ENCODE results near the gene MRPS18A.

Gene MRPS18A

GRCh38 chr6:43695215-43695966 is 7.8 kb upstream of the MRPS18A start:
- H3K4me3 ChIP-seq (ENCODE audit: low read depth, low read length), result no peak overlapping the region
- no peaks in the 10 kb centered on the region for H3K36me3 ChIP-seq (ENCODE audit: control insufficient read depth, insufficient read depth, low read length)
- no peaks in the 10 kb centered on the region for H3K27me3 ChIP-seq (ENCODE audit: control insufficient read depth, insufficient read depth, low read length)
- peak overlapping the region; percentile 71 for H3K27ac ChIP-seq (ENCODE audit: low read depth, low read length)
- no peak overlapping the region for H3K9ac ChIP-seq (ENCODE audit: low read depth, low read length)
- peaks cover 34% of the 10 kb centered on the region for H3K4me1 ChIP-seq (ENCODE audit: control insufficient read depth, insufficient read depth, low read length)
- H3K9me3 ChIP-seq (ENCODE audit: control insufficient read depth, insufficient read depth, low read length), result no peaks in the 10 kb centered on the region

- Histone ChIP-seq H3K27me3 (ENCODE audit: control insufficient read depth, insufficient read depth, low read length) (no peaks in the 10 kb centered on the region), H3K4me3 (ENCODE audit: low read depth, low read length) (no peak overlapping the region), H3K4me1 (ENCODE audit: control insufficient read depth, insufficient read depth, low read length) (peaks cover 7% of the 10 kb centered on the region; the same call in 1 of the 2 replicates), H3K9ac (ENCODE audit: low read depth, low read length) (no peak overlapping the region), H3K36me3 (ENCODE audit: control insufficient read depth, insufficient read depth, low read length) (0 out of 2 replicates have a peak, but pooled peaks cover 5% of the 10 kb centered on the region), H3K9me3 (ENCODE audit: control insufficient read depth, insufficient read depth, low read length) (no peaks in the 10 kb centered on the region), H3K27ac (ENCODE audit: low read depth, low read length) (no peak overlapping the region)
Measured at GRCh38 chr6:43689421-43689820, 1.8 kb upstream of the MRPS18A start.

- Histone ChIP-seq H3K27ac (ENCODE audit: low read depth, low read length) (peak overlapping the region; percentile 80), H3K4me3 (ENCODE audit: low read depth, low read length) (peak overlapping the region; percentile 94)
Measured at GRCh38 chr6:43687079-43687436, 533 bp downstream of the MRPS18A start.

GRCh38 chr6:43683708-43684455 is 3.7 kb downstream of the MRPS18A start:
- H3K9ac ChIP-seq (ENCODE audit: low read depth, low read length), result no peak overlapping the region
- no peaks in the 10 kb centered on the region for H3K27me3 ChIP-seq (ENCODE audit: control insufficient read depth, insufficient read depth, low read length)
- no peak overlapping the region for H3K4me3 ChIP-seq (ENCODE audit: low read depth, low read length)
- H3K4me1 ChIP-seq (ENCODE audit: control insufficient read depth, insufficient read depth, low read length), result peaks cover 14% of the 10 kb centered on the region; the same call in 1 of the 2 replicates
- H3K27ac ChIP-seq (ENCODE audit: low read depth, low read length), result no peak overlapping the region
- peaks cover 37% of the 10 kb centered on the region for H3K36me3 ChIP-seq (ENCODE audit: control insufficient read depth, insufficient read depth, low read length)
- H3K9me3 ChIP-seq (ENCODE audit: control insufficient read depth, insufficient read depth, low read length), result no peaks in the 10 kb centered on the region

More at GRCh38 chr6:43687079-43687436, 533 bp downstream of the MRPS18A start:
- Histone ChIP-seq H3K36me3 (ENCODE audit: control insufficient read depth, insufficient read depth, low read length) (peaks cover 8% of the 10 kb centered on the region; the same call in 1 of the 2 replicates), H3K27me3 (ENCODE audit: control insufficient read depth, insufficient read depth, low read length) (no peaks in the 10 kb centered on the region), H3K9ac (ENCODE audit: low read depth, low read length) (peak overlapping the region; percentile 87), H3K9me3 (ENCODE audit: control insufficient read depth, insufficient read depth, low read length) (no peaks in the 10 kb centered on the region), H3K4me1 (ENCODE audit: control insufficient read depth, insufficient read depth, low read length) (peaks cover 14% of the 10 kb centered on the region; the same call in 1 of the 2 replicates)

GRCh38 chr6:43682724-43683429 is 4.7 kb downstream of the MRPS18A start:
- no peaks in the 10 kb centered on the region for H3K9me3 ChIP-seq (ENCODE audit: control insufficient read depth, insufficient read depth, low read length)
- H3K36me3 ChIP-seq (ENCODE audit: control insufficient read depth, insufficient read depth, low read length), result peaks cover 47% of the 10 kb centered on the region
- H3K27me3 ChIP-seq (ENCODE audit: control insufficient read depth, insufficient read depth, low read length), result no peaks in the 10 kb centered on the region
- H3K4me1 ChIP-seq (ENCODE audit: control insufficient read depth, insufficient read depth, low read length), result peaks cover 14% of the 10 kb centered on the region; the same call in 1 of the 2 replicates
- no peak overlapping the region for H3K27ac ChIP-seq (ENCODE audit: low read depth, low read length)
- no peak overlapping the region for H3K4me3 ChIP-seq (ENCODE audit: low read depth, low read length)
- H3K9ac ChIP-seq (ENCODE audit: low read depth, low read length), result no peak overlapping the region

GRCh38 chr6:43681303-43681702 is 6.3 kb downstream of the MRPS18A start:
- no peak overlapping the region for H3K4me3 ChIP-seq (ENCODE audit: low read depth, low read length)
- H3K27me3 ChIP-seq (ENCODE audit: control insufficient read depth, insufficient read depth, low read length), result no peaks in the 10 kb centered on the region
- peaks cover 62% of the 10 kb centered on the region for H3K36me3 ChIP-seq (ENCODE audit: control insufficient read depth, insufficient read depth, low read length)
- no peaks in the 10 kb centered on the region for H3K9me3 ChIP-seq (ENCODE audit: control insufficient read depth, insufficient read depth, low read length)
- H3K4me1 ChIP-seq (ENCODE audit: control insufficient read depth, insufficient read depth, low read length), result peaks cover 10% of the 10 kb centered on the region; the same call in 1 of the 2 replicates
- no peak overlapping the region for H3K9ac ChIP-seq (ENCODE audit: low read depth, low read length)
- no peak overlapping the region for H3K27ac ChIP-seq (ENCODE audit: low read depth, low read length)

- Histone ChIP-seq H3K36me3 (ENCODE audit: control insufficient read depth, insufficient read depth, low read length) (peaks cover 68% of the 10 kb centered on the region), H3K4me3 (ENCODE audit: low read depth, low read length) (no peak overlapping the region), H3K4me1 (ENCODE audit: control insufficient read depth, insufficient read depth, low read length) (0 out of 2 replicates have a peak, but pooled peaks cover 7% of the 10 kb centered on the region), H3K9ac (ENCODE audit: low read depth, low read length) (no peak overlapping the region), H3K27ac (ENCODE audit: low read depth, low read length) (no peak overlapping the region), H3K27me3 (ENCODE audit: control insufficient read depth, insufficient read depth, low read length) (no peaks in the 10 kb centered on the region), H3K9me3 (ENCODE audit: control insufficient read depth, insufficient read depth, low read length) (no peaks in the 10 kb centered on the region)
Measured at GRCh38 chr6:43680308-43681200, 7.0 kb downstream of the MRPS18A start.

- 0 out of 2 replicates have a peak, but pooled peaks cover 7% of the 10 kb centered on the region for H3K4me1 ChIP-seq (ENCODE audit: control insufficient read depth, insufficient read depth, low read length)
- no peak overlapping the region for H3K27ac ChIP-seq (ENCODE audit: low read depth, low read length)
- no peaks in the 10 kb centered on the region for H3K27me3 ChIP-seq (ENCODE audit: control insufficient read depth, insufficient read depth, low read length)
- H3K9me3 ChIP-seq (ENCODE audit: control insufficient read depth, insufficient read depth, low read length), result no peaks in the 10 kb centered on the region
- no peak overlapping the region for H3K9ac ChIP-seq (ENCODE audit: low read depth, low read length)
- peaks cover 78% of the 10 kb centered on the region for H3K36me3 ChIP-seq (ENCODE audit: control insufficient read depth, insufficient read depth, low read length)
- H3K4me3 ChIP-seq (ENCODE audit: low read depth, low read length), result no peak overlapping the region
Measured at GRCh38 chr6:43679057-43679456, 8.5 kb downstream of the MRPS18A start.

GRCh38 chr6:43678341-43678740 is 9.2 kb downstream of the MRPS18A start:
- H3K9me3 ChIP-seq (ENCODE audit: control insufficient read depth, insufficient read depth, low read length), result no peaks in the 10 kb centered on the region
- 0 out of 2 replicates have a peak, but pooled peaks cover 7% of the 10 kb centered on the region for H3K4me1 ChIP-seq (ENCODE audit: control insufficient read depth, insufficient read depth, low read length)
- no peak overlapping the region for H3K9ac ChIP-seq (ENCODE audit: low read depth, low read length)
- H3K27me3 ChIP-seq (ENCODE audit: control insufficient read depth, insufficient read depth, low read length), result no peaks in the 10 kb centered on the region
- H3K4me3 ChIP-seq (ENCODE audit: low read depth, low read length), result no peak overlapping the region
- H3K27ac ChIP-seq (ENCODE audit: low read depth, low read length), result no peak overlapping the region
- H3K36me3 ChIP-seq (ENCODE audit: control insufficient read depth, insufficient read depth, low read length), result peaks cover 86% of the 10 kb centered on the region

GRCh38 chr6:43677759-43678158 is 9.8 kb downstream of the MRPS18A start:
- no peaks in the 10 kb centered on the region for H3K27me3 ChIP-seq (ENCODE audit: control insufficient read depth, insufficient read depth, low read length)
- H3K36me3 ChIP-seq (ENCODE audit: control insufficient read depth, insufficient read depth, low read length), result peaks cover 90% of the 10 kb centered on the region
- H3K9ac ChIP-seq (ENCODE audit: low read depth, low read length), result no peak overlapping the region
- H3K4me1 ChIP-seq (ENCODE audit: control insufficient read depth, insufficient read depth, low read length), result 0 out of 2 replicates have a peak, but pooled peaks cover 1% of the 10 kb centered on the region
- no peaks in the 10 kb centered on the region for H3K9me3 ChIP-seq (ENCODE audit: control insufficient read depth, insufficient read depth, low read length)
- no peak overlapping the region for H3K4me3 ChIP-seq (ENCODE audit: low read depth, low read length)
- H3K27ac ChIP-seq (ENCODE audit: low read depth, low read length), result no peak overlapping the region

Measured in HUES48 (cell line).